HG03565 (cell line): Measurements from ENCODE around the gene OR5K2.

ENCODE experiments used
- ATAC-seq: cut with Tn5 transposase; IDR thresholded peaks from one replicate; pipeline ENCODE4 v1.9.1; 2021; ENCODE audit warnings: mild to moderate bottlenecking, moderate library complexity; ENCODE audit not compliant: unreplicated experiment

OR5K2 gene

DNA sequence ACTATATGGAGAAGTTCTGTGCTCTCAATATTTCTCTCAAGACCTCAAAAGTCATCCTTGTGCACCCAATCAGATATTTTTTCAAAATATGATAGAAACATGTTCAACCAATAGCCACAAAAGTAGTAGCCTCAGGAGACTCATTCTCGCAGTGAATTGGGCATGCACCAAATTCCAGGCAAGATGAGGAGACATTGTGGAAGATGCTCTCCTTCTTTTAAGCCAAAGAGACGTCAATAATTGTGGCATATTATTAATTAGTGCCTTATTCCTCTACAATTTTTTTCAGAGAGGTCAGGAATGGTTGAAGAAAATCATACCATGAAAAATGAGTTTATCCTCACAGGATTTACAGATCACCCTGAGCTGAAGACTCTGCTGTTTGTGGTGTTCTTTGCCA lies at the start of gene OR5K2:
Gene OR5K2, plus strand, starts transcription at position 301 of the 400 bp plus-strand sequence. Its CDS starts 0 bp downstream, at position 301.
- ATAC-seq = no peak

DNA sequence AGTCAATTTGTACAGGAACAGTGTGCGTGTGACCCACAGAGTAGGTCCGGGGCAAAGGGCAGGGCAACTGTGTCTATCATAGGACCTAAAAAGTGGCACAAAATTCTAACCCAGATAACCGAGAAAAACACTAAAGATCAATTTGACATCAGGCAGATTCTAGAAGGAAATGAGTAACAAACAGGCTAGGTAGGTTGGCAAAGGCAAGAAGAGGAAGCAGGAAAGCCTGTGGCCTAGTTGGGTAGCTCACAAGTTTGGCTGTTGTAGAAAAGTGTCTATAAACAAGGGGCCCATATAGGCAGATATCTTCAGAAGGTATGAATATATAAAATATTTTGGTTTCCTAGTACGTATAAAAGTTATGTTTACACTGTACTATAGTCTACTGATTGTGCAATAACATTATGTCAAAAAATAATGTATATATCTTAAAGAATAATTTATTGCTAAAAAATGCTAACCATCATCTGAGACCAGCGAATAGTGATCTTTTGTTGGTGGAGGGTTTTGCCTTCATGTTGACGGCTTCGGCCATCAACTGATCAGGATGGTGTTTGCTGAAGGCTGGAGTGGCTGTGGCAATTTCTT lies 47.8 kb upstream of the OR5K2 start:
- ATAC-seq = no peak

- ATAC-seq = no peak
These were observed 47.1 kb upstream of the OR5K2 start for GRCh38 chr3:98450372-98450771.

GRCh38 chr3:98453827-98454226 lies 43.7 kb upstream of the OR5K2 start:
- ATAC-seq = no peak

GRCh38 chr3:98454929-98455328 lies 42.6 kb upstream of the OR5K2 start:
- ATAC-seq = no peak

DNA sequence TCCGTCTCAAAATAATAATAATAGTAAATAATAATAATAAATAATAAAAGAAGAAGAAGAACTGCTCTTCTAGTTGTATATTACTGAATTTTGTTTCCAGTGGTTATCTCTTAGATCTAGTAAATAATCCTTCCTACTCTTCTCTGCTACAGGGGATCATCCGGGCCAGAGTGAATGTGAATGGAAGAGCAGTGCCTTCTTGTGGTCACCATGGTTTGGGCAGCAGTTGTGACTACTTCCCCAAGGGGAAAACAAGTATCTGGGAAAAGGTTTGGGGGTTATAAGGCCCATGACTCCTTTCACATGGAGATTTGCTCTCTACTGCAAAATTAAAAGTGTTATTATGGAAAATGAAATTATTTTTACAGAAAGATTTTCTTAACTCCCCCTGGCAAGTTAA lies 39.9 kb upstream of the OR5K2 start:
- no peak for ATAC-seq

DNA sequence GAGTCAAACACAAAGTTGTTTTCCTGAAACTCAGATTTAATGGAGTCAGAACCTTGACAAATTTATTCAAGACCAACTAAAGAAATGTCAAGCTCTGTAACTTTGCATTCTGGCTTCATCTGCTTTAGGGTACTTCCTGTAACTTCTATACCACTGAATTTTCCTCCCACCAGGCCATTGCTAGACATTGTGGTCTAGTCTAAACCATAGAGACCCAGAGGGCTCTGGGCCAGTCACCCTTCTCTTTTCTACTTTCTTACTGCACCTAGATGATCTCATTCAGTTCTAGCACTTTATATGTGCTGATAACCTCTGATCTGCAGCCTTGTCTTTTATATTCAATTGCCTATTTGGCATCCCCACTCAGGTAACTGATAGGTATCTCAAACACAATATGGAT lies 37.3 kb upstream of the OR5K2 start:
- no peak for ATAC-seq

GRCh38 chr3:98462901-98463300 lies 34.6 kb upstream of the OR5K2 start, which contains the start of gene OR5K1:
TSS of gene OR5K1 (plus strand) at chr3:98463201. CDS start at chr3:98469577, 6,376 bp downstream.
- ATAC-seq = no peak

DNA sequence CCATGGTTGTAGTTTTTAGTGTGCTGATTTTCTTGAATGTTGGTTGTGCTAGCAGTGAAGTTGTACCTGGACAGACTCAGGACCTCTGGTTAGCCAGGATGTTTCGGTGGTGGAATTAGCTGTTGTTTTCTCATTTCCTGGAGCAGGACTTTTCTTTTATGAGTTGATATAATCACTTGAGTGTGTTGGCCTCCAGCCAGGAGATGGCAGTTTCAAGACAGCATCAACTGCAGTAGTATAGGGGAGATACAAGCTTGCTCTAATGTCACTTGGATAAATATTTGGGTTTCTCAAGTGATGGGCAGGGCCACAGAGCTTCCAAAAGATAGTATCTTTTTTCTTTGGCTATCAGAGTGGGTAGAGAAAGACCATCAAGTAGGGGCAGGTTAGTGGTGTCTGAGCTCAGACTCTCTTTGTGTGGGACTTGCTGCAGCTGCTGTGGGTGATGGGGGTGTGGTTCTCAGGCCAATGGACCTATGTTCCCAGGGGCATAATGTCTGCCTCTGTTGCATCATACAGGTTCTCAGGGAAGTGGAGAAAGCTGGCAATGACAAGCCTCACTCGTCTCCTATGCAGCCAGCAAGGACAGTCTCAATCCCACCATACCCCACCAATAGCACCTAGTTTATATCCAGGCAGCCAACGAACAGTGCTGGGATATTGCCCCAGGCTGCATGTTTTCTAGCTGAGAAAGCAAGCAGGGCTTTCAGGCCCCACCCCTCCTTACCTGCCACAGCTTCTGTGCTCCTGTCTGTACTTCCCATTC lies 14.6 kb upstream of the OR5K2 start:
- no peak for ATAC-seq

- ATAC-seq = no peak
These were observed 13.9 kb upstream of the OR5K2 start for GRCh38 chr3:98483626-98484025.

GRCh38 chr3:98500019-98500418 lies 2.5 kb downstream of the OR5K2 start:
- ATAC-seq = no peak

DNA sequence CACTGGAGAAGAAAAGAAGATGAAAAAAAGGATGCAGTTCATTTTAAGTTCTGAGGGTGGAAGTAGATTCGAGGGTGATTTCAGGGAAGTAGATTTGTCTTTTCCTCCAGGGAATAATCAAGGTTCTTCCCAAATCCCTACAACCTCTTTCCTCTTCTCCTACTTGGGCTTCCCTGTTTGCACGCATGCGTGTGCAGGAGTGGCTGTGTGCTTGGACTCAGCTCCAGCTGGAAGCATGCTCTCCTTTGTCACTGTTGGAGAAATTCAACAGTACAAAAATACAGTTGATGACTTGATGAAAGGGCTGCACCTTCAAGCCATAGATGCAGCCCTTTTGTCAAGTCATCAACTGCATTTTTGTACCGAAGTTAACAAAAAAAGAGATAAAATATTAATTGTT lies 3.8 kb downstream of the OR5K2 start:
- no peak for ATAC-seq

DNA sequence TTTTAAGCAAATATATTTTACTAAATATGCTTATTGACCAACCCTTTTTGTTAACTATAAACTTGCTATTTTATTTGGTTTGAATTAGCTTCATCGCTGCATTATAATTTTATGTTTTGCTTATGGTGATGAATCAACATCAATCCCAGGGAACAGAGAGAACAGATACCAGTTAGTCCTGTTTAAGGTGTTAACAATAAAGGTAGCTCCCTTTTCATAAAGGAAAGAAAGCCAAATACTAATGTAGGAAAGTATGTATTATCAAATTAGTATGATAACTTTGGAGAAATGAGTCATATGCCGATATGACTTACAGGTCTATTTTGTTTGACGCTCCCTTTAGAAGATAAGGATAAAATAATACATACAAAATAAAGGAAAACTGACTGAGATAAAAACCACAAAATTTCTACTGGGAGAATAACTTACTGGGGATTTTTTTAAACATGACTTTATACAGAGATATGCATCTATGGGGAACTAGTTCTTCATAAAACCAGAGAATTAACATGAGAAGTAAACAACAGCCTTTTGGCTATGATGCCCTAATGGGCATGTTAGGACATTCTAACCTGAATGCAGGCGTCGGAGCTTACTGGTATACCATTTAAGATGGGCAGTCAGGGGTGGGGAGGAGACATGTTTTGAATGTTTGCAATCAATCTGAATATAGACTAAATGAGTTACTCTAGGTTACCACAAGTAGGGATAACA lies 4.5 kb downstream of the OR5K2 start:
- ATAC-seq = no peak

- ATAC-seq = no peak
These were observed 7.1 kb downstream of the OR5K2 start for GRCh38 chr3:98504539-98504938.

DNA sequence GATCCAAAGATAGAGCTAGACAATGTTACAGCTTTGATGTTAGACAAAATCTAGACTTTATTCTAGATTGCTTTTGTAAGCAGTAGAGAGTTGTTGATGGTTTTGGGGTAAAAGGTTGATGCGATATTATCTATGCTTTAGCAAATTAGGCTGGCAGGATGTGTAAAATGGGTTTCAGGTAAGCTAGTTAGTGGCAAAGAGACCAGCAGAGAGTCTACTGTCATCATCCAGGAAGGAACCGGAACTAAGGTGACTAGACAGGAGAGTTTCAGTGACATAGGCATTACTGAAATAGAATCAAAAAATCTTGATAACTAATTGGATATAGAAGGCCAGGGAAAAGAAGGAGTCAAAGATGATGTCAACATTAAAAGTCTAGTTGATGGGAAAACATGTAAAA lies 11.1 kb downstream of the OR5K2 start:
- ATAC-seq = no peak

DNA sequence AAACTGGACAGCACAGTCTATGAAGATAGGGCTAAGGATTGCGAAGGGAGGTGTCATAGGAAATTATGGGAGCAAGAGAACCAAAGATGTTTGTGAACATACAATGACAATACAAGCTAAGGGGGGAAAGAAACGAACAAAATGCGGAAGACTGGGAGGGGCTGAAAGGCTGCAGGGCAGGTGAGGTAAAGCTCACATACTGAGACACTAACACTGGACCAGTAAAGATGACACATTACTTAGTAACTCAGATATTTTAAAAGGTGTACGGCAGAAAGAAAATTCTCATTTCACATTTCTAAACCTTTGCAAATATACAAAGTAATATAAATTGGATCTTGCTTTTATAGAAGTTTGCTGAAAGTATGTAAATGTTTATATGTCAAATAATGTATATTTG lies 15.1 kb downstream of the OR5K2 start:
- ATAC-seq = no peak

DNA sequence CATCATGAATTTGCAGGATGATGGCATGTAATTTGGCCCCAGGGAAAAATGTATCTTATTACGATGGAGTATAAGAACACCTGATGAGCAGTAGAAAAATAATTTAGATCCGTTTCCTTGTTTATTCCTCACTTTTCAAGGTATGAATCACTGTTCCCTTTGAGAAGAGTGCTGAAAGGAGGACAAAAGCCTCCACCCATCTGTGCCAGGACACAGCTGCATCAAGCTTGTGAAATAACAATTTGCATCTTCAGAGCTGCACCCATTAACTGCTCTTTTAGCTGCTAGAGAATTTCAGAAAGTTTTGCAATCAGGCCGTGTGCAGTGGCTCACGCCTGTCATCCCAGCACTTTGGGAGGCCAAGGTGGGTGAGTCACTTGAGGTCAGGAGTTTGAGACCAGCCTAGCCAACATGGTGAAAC lies 15.6 kb downstream of the OR5K2 start:
- ATAC-seq = no peak

DNA sequence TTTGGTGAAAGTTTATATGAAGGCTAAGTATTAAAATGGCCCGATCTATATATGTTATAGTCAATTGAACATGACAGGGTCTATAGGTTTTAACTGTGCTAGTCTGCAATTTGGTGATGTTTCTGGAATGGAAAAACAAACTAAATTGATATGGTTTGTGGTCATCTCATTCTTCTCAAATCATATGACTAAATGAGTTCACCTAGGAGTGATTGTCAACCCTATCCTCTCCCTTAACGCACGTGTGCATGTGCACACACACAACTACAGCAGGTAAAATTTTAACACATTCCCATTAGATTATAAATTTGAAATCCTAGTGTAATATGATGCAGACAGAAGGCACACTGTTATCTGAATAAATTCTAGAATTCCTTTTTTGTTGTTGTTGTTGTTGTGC lies 16.3 kb downstream of the OR5K2 start:
- no peak for ATAC-seq

DNA sequence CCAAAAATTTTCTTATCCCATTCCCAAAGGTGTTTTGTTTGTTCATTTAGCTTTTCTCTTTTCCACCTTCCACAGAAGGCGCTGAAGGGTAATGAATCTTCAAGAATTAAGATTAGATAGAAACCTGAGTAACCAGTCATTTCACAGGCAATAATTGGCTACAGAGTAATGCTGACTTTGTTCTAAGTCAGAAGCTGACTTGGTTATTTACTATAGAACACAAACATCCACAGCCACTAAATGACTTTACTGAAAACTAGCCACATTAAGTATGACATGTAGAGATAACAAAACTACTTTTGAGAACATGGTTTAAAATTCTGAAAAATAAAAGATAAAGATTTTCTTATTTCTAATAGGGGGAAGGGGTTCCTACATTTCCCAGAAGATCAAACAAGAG lies 17.5 kb downstream of the OR5K2 start:
- no peak for ATAC-seq

- no peak for ATAC-seq
These were observed 21.3 kb downstream of the OR5K2 start for GRCh38 chr3:98518816-98519215.

GRCh38 chr3:98519351-98519750 lies 21.9 kb downstream of the OR5K2 start:
- no peak for ATAC-seq
